Gastroesophageal sphincter (tissue), 3 donors: ENCODE results near the gene WRNIP1.

Experiments
- CTCF ChIP-seq, 4 experiments: fragments of 200-600 bp in 2 of 4; fragments of 450-650 bp in 2 of 4; sonication (generic) in 1 of 4; IDR thresholded peaks; one replicate each; pipeline ENCODE4 v1.5.1; 2017 to 2019; ENCODE audit warnings: antibody characterized with exemption in 4 of 4, mild to moderate bottlenecking in 2 of 4, moderate library complexity in 2 of 4
- POLR2A ChIP-seq, 2 donors: fragments of 450-650 bp; IDR thresholded peaks; one replicate each; pipeline ENCODE4 v1.6.1; 2017; ENCODE audit warnings: antibody characterized with exemption in 2 of 2, mild to moderate bottlenecking in 2 of 2, moderate library complexity in 1 of 2

- TF ChIP-seq POLR2A (IDR thresholded peaks at IDR 0.05), result no peak
- TF ChIP-seq CTCF (IDR thresholded peaks at IDR 0.05), result no peak
Observed at GRCh38 chr6:2804516-2804915, 39.3 kb downstream of the WRNIP1 start.
